Uterus (tissue), 2 donors: ENCODE data around the gene MSL2.

Experiments used
- CTCF ChIP-seq, 4 experiments: fragments of 200-600 bp in 2 of 4; fragments of 450-650 bp in 2 of 4; sonication (generic) in 2 of 4; IDR thresholded peaks; one replicate each; pipeline ENCODE4 v1.5.1; 2016 to 2019; ENCODE audit warnings: antibody characterized with exemption in 4 of 4, mild to moderate bottlenecking in 2 of 4, moderate library complexity in 1 of 4
- POLR2A ChIP-seq, 2 donors: fragments of 450-650 bp; IDR thresholded peaks; one replicate each; pipeline ENCODE4 v1.6.1; 2016; ENCODE audit warnings: antibody characterized with exemption in 2 of 2, mild to moderate bottlenecking in 1 of 2, moderate library complexity in 1 of 2

GRCh38 chr3:136245691-136246090 is 49.6 kb upstream of the MSL2 start:
- no peak for TF ChIP-seq CTCF (IDR thresholded peaks at IDR 0.05)
- no peak for TF ChIP-seq POLR2A (IDR thresholded peaks at IDR 0.05)
